Common myeloid progenitor, CD34-positive (primary cell): ENCODE measurements around the gene CACNG7.

Experiments used
- CTCF ChIA-PET: fragments of 350-600 bp; sonication (Branson Sonifier 250); formaldehyde crosslinking; loops from one replicate; lab custom pipeline; 2021; ENCODE audit warnings: antibody characterized with exemption; lab: Charles Lee
- POLR2A ChIA-PET: fragments of 350-600 bp; sonication (Branson Sonifier 250); formaldehyde crosslinking; loops from one replicate; lab custom pipeline; 2021; ENCODE audit warnings: antibody characterized with exemption; lab: Charles Lee
- DNase-seq, 3 donors: peaks; one replicate each; pipeline versions ENCODE4 v3.0.0 to v3.0.0-alpha.2; 2013
- H3K27ac ChIP-seq, 2 experiments: 1 replicate in 1 of 2; 2 replicates in 1 of 2; pipeline ENCODE4 v1.7.0; 2013; ENCODE audit warnings: inconsistent platforms in 2 of 2, low read length in 2 of 2, mild to moderate bottlenecking in 2 of 2, low read depth in 1 of 2, moderate library complexity in 1 of 2; ENCODE audit not compliant: severe bottlenecking in 2 of 2, insufficient read depth in 1 of 2, poor library complexity in 1 of 2
- H3K27me3 ChIP-seq, 5 experiments: replicated peaks in 2 of 5; 1 replicate in 3 of 5; 2 replicates in 2 of 5; pipeline versions ENCODE4 v1.6.1 to v1.7.0; 2013; ENCODE audit warnings: low read length in 4 of 5, mild to moderate bottlenecking in 2 of 5, moderate library complexity in 2 of 5, inconsistent platforms in 1 of 5; ENCODE audit not compliant: insufficient read depth in 5 of 5, control insufficient read depth in 4 of 5
- H3K36me3 ChIP-seq, 4 experiments: 1 replicate in 2 of 4; 2 replicates in 2 of 4; pipeline versions ENCODE4 v1.6.1 to v1.7.0; 2013; ENCODE audit warnings: low read length in 3 of 4, control low read depth in 1 of 4, mild to moderate bottlenecking in 1 of 4; ENCODE audit not compliant: control insufficient read depth in 4 of 4, insufficient read depth in 4 of 4
- H3K4me1 ChIP-seq, 4 experiments: 1 replicate in 3 of 4; 2 replicates in 1 of 4; pipeline versions ENCODE4 v1.6.1 to v1.7.1; 2013; ENCODE audit warnings: low read length in 3 of 4, mild to moderate bottlenecking in 3 of 4, control low read depth in 1 of 4, inconsistent platforms in 1 of 4, moderate library complexity in 1 of 4; ENCODE audit not compliant: control insufficient read depth in 4 of 4, insufficient read depth in 4 of 4; ENCODE audit errors: control extremely low read depth in 1 of 4
- H3K4me3 ChIP-seq, 7 experiments: 1 replicate in 4 of 7; 2 replicates in 3 of 7; pipeline versions ENCODE4 v1.5.1 to v1.7.0; 2013; ENCODE audit warnings: mild to moderate bottlenecking in 7 of 7, low read length in 6 of 7, moderate library complexity in 6 of 7, inconsistent platforms in 2 of 7, low read depth in 2 of 7, control low read depth in 1 of 7; ENCODE audit not compliant: insufficient read depth in 4 of 7, control insufficient read depth in 1 of 7; ENCODE audit errors: extremely low read depth in 1 of 7
- H3K9me3 ChIP-seq, 5 experiments: 1 replicate in 4 of 5; 2 replicates in 1 of 5; pipeline versions ENCODE4 v1.6.1 to v1.7.1; 2013; ENCODE audit warnings: low read length in 4 of 5, mild to moderate bottlenecking in 2 of 5, inconsistent platforms in 1 of 5, low read depth in 1 of 5, moderate library complexity in 1 of 5; ENCODE audit not compliant: control insufficient read depth in 4 of 5, insufficient read depth in 2 of 5; ENCODE audit errors: control extremely low read depth in 1 of 5
- WGBS: methylation state at CpG from one replicate; pipeline ENCODE4 v1.1.5; 2013; ENCODE audit not compliant: insufficient coverage; 5-methylcytosine and 5-hydroxymethylcytosine counted together

Gene CACNG7

DNA sequence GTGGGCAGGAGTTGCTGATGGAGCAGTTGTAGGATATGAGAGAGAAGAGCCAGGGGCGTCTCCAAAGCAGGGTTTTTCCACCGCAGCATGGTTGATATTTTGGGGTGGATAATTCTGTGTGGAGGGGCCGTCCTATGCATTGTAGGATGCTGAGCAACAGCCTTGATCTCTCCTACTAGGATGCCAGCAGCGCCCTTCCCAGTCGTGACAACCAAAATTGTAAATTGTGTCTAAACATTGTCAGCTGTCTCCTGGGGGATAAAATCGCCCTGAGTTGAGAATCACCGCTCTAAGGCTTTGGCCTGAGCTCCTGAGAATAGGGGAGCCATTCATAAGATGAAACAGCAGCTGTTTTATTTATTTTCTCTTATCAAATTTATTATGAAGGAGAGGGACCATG lies 57.9 kb downstream of the CACNG7 start:
- WGBS: 93% methylated on average over 5 of the region's 7 CpGs
- Histone ChIP-seq H3K4me1 (peaks cover 0 to 12% (median 6%) of the 10 kb centered on the region in 4 experiments), H3K27ac (no peak overlapping the region), H3K27me3 (peaks cover 6 to 42% (median 14%) of the 10 kb centered on the region in 5 experiments), H3K36me3 (no peaks in the 10 kb centered on the region), H3K9me3 (no peaks in the 10 kb centered on the region), H3K4me3 (no peak overlapping the region)
- POLR2A ChIA-PET: no interaction called here
- DNase-seq: no peak
- CTCF ChIA-PET: interaction anchor here (1.5 kb wide), 1 partner anchor 20 kb away, joined by 3 read pairs; no protein-coding TSS in a partner anchor

DNA sequence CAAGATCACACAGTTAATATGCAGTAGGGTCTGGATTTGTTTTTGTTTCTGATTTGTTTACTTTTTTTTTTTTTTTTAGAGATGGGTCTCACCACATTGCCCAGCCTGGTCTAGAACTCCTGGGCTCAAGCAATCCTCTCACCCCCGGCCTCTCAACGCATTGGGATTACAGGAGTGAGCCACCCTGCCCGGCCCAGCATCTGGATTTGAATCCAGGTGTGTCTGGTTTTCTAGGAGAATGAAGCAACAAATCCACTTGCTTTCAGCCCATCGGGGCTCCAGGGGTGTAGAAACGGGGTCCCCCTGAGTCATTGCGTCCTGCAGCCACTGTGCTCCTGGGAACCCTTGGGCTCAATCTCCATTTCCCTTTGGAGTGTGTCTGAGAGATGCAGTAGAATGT lies 60.3 kb downstream of the CACNG7 start:
- WGBS: 95% methylated on average over 6 of the region's 6 CpGs
- Histone ChIP-seq H3K36me3 (no peaks in the 10 kb centered on the region), H3K9me3 (no peaks in the 10 kb centered on the region), H3K4me1 (peaks cover 0 to 8% (median 7%) of the 10 kb centered on the region in 4 experiments), H3K27me3 (peaks cover 6 to 26% (median 9%) of the 10 kb centered on the region in 5 experiments), H3K4me3 (no peak overlapping the region), H3K27ac (no peak overlapping the region)
- ChIA-PET POLR2A (no interaction called here), CTCF (no interaction called here)
- DNase-seq: no peak

DNA sequence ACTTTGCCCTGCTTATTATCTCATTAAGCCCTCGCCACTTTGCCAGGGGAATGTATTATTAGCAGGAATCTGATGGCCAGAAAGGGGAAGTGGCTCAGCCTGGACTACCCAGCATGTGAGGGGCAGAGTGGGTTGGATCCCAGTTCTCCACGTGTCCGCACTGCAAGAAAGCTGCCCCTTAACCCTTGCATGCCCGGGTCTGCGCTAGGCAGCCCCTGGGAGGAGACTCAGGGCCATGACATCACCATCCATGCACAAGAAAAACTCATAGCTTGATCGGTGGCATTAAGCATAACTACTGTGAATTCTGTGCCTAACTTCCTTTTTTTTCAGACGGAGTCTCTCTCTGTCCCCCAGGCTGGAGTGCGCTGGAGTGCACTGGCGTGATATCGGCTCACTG lies 62.6 kb downstream of the CACNG7 start:
- H3K27me3 ChIP-seq: peaks cover 0 to 20% (median 3%) of the 10 kb centered on the region in 5 experiments
- ChIA-PET CTCF (no interaction called here), POLR2A (no interaction called here)
- H3K36me3 ChIP-seq: no peaks in the 10 kb centered on the region
- peak in 2 of 3 donors; percentile 69 to 75 for DNase-seq
- peak overlapping the region in 1 of 7 experiments; percentile 42 for H3K4me3 ChIP-seq
- 0% methylated on average over 9 of the region's 10 CpGs for WGBS
- H3K27ac ChIP-seq: no peak overlapping the region
- H3K4me1 ChIP-seq: peaks cover 0 to 8% (median 5%) of the 10 kb centered on the region in 4 experiments
- H3K9me3 ChIP-seq: no peaks in the 10 kb centered on the region

DNA sequence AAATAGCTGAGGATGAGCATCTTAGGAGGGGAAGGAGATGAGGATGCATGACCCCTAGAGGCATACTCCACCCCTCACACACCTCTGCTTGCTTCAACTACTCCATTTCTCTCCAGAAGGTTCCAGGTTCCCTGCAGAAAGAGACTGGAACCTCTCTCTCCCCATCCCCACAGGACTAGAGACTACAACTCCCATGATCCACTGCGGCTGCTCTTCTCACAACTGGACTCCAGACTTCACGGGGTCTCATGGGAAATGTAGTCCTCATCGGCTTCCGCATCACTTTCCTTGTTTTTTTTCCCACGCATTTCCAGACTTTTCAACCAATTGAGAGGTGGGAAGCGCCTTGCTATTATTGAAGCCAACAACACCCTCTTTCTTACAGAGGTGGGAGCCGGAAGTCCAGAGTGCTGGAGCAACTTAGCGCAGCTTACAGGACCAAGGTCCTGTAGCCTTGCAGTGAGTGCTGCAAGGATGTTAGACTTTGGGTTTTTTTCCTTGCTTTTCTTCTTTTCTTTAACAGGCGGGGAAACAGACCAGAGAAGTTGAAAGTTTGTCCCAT lies 68.4 kb downstream of the CACNG7 start:
- peaks cover 0 to 7% (median 4%) of the 10 kb centered on the region in 5 experiments for H3K9me3 ChIP-seq
- H3K4me1 ChIP-seq: peaks cover 0 to 30% (median 21%) of the 10 kb centered on the region in 4 experiments
- DNase-seq: peak; percentile 82 to 89 (median 86)
- 2% methylated on average over 9 of the region's 9 CpGs for WGBS
- POLR2A ChIA-PET: no interaction called here
- H3K27ac ChIP-seq: no peak overlapping the region
- no peaks in the 10 kb centered on the region for H3K36me3 ChIP-seq
- H3K27me3 ChIP-seq: peaks cover 8 to 57% (median 23%) of the 10 kb centered on the region in 5 experiments
- CTCF ChIA-PET: no interaction called here
- peak overlapping the region in 5 of 7 experiments; percentile 11 to 77 (median 61) for H3K4me3 ChIP-seq

DNA sequence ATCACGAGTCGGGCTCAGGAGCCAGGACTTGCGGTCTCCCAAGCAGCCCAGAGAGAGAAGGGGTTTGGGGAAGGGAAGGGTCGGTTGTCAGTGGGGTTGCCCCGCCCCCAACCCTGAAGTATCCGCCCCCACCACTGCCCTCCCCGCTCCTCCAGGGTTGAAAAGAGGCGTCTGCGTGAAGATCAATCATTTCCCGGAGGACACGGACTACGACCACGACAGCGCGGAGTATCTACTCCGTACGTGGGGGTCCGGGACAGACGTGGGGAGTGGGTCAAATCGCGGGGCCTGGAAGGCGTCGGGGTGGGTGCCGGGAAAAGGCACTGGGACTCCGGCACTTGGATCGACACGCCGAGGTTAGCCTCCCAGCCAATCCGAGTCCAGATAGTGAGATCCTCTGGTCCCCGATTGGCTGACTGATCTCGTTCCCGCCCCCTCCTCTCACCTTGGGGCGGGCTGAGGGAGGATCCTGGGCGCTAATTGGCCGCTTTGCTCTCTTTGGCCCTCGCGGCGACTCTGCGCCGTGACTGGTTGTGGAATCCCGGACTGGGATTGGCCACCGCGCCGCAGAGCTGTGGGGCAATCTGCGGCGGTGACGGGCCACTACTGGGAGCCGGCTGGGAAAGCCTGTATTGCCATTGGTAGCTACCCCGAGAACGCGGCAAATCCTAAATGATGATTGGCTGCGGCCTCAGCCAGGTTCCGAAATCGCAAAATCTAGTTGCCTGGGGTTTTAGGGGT lies 69.1 kb downstream of the CACNG7 start:
- DNase-seq: peak; percentile 81 to 84 (median 82)
- Histone ChIP-seq H3K27ac (no peak overlapping the region), H3K9me3 (peaks cover 0 to 7% (median 4%) of the 10 kb centered on the region in 5 experiments), H3K27me3 (peaks cover 8 to 54% (median 24%) of the 10 kb centered on the region in 5 experiments), H3K36me3 (no peaks in the 10 kb centered on the region), H3K4me3 (peak overlapping the region in 5 of 7 experiments; percentile 11 to 77 (median 61)), H3K4me1 (peaks cover 0 to 30% (median 22%) of the 10 kb centered on the region in 4 experiments)
- WGBS: 7% methylated on average over 43 of the region's 54 CpGs
- CTCF ChIA-PET: no interaction called here
- POLR2A ChIA-PET: no interaction called here

DNA sequence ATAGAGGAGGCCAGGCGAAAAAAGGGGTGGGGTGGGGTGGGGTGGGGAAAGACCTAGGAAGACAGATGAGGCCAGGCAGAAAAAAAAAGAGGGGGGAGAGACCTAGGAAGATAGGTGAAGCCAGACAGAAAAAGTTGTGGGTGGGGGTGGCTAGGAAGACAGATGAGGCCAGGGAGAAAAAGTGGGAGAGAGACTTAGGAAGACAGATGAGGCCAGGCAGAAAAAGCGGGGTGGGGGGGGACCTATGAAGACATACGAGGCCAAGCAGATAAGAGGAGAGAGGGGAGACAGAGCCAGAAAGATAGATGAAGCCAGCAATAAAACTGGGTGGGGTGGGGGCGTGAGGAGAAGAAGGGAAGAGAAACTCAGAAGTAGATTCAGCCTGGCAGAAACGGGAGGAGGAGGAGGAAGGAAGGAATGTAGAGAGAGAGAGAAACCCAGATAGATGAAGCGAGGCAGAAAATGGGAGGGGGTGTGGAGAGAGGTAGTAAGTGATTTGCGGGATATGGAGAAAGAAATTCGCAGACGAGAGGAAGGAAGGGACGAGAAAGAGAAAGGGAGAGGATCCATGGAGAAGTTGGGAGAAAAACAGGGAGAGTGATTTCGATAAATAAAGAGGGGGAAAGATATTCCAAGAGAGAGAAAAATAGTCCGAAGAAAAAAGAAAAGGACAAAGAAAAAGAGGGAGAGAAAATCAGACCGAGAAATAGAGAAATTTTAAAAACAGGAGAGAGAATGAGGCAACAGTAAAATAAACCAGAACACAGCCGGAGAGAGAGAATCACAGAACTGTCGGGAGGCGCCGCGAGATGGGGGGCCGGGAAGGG lies 70.1 kb downstream of the CACNG7 start:
- no peak for DNase-seq
- H3K36me3 ChIP-seq: no peaks in the 10 kb centered on the region
- WGBS: 4% methylated on average over 19 of the region's 19 CpGs
- CTCF ChIA-PET: no interaction called here
- H3K4me3 ChIP-seq: peak overlapping the region in 4 of 7 experiments; percentile 32 to 64 (median 57)
- peaks cover 0 to 31% (median 22%) of the 10 kb centered on the region in 4 experiments for H3K4me1 ChIP-seq
- POLR2A ChIA-PET: no interaction called here
- peaks cover 6 to 63% (median 30%) of the 10 kb centered on the region in 5 experiments for H3K27me3 ChIP-seq
- H3K27ac ChIP-seq: no peak overlapping the region
- H3K9me3 ChIP-seq: peaks cover 0 to 7% (median 4%) of the 10 kb centered on the region in 5 experiments
